22Rv1 (cell line): ENCODE measurements around the gene TCL1A.

Experiments
- ZFX ChIP-seq: fragments of 450-650 bp; IDR thresholded peaks from 2 replicates; pipeline ENCODE4 v1.6.1; 2017; ENCODE audit warnings: antibody characterized with exemption, borderline replicate concordance
- TF ChIP-seq, protein P1 (sequence below): fragments of 450-650 bp; IDR thresholded peaks from 2 replicates; pipeline ENCODE4 v1.5.1; 2017; ENCODE audit warnings: mild to moderate bottlenecking

GRCh38 chr14:95691591-95691990 is 22.3 kb downstream of the TCL1A start:
- TF ChIP-seq, protein P1, sequence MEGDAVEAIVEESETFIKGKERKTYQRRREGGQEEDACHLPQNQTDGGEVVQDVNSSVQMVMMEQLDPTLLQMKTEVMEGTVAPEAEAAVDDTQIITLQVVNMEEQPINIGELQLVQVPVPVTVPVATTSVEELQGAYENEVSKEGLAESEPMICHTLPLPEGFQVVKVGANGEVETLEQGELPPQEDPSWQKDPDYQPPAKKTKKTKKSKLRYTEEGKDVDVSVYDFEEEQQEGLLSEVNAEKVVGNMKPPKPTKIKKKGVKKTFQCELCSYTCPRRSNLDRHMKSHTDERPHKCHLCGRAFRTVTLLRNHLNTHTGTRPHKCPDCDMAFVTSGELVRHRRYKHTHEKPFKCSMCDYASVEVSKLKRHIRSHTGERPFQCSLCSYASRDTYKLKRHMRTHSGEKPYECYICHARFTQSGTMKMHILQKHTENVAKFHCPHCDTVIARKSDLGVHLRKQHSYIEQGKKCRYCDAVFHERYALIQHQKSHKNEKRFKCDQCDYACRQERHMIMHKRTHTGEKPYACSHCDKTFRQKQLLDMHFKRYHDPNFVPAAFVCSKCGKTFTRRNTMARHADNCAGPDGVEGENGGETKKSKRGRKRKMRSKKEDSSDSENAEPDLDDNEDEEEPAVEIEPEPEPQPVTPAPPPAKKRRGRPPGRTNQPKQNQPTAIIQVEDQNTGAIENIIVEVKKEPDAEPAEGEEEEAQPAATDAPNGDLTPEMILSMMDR = no peak
- TF ChIP-seq ZFX = no peak
